ENCODE measurements around the gene TSPAN14. TPM values are rescaled to one million over a fixed set of nuclear protein-coding genes. Genes with fewer than 3 reads are reported as not detected.
A peak's percentile ranks its signal among the peaks of the same experiment; 100 is the strongest.

The TSPAN14 gene
- total and polyA plus RNA-seq, 2 of the 8 experiments (the other 6 are each of a cell fraction or from before 2014, with no cell fraction given) = 47.4 to 57.8 TPM

DNA sequence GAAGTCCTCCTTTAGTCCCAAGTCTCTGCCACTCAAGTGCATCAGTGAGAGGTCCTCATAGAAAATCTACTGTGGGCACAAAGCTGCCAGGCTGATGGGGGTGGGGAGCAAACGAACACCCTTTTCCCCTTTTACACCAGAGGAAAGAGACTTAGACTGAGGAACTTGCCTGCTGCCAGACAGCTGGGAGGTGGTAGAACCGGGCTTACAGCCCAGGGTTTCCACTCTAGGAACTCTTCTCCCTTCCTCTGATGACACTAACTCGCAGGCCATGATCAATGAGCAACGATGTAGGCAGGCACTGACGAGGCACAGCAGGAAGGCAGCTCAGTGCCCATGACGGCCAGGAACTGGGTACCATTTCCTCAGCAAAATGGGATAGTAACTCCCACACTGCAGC lies 72.6 kb downstream of the TSPAN14 start:
- DNase-seq (ENCODE audit: low read depth in 1 of 2, low spot score in 2 of 2) (no peak), FAIRE-seq (no peak)
- H2BK12ac ChIP-seq (ENCODE audit: low read depth, low read length) = no peak overlapping the region
- no peak overlapping the region for H3K18ac ChIP-seq (ENCODE audit: extremely low read depth, low read length)
- H3K9me3 ChIP-seq (ENCODE audit: insufficient read depth in 2 of 2, low read depth in 1 of 2, low read length in 1 of 2) = no peaks in the 10 kb centered on the region
- H3K4me2 ChIP-seq (ENCODE audit: insufficient read depth in 1 of 2, low read depth in 2 of 2, low read length in 2 of 2) = no peak overlapping the region
- TF ChIP-seq EP300 (IDR thresholded peaks at IDR 0.05; ENCODE audit: borderline replicate concordance in 1 of 2, low read depth in 2 of 2, low read length in 2 of 2) (no peak), RXRA (IDR thresholded peaks at IDR 0.05; ENCODE audit: insufficient read depth, low read depth, low read length) (no peak)
- no peak overlapping the region for H2BK120ac ChIP-seq (replicated peaks; ENCODE audit: low read depth, low read length)
- H3K79me1 ChIP-seq (ENCODE audit: low read depth, low read length) = no peaks in the 10 kb centered on the region
- 81% methylated on average over 6 of the region's 6 CpGs; no CpG with 5 or more reads in 1 of the 2 experiments for WGBS, 2 experiments (ENCODE audit: extremely low coverage in 1 of 2, insufficient coverage in 1 of 2, insufficient read length in 1 of 2, insufficient replicate concordance in 2 of 2, low coverage in 1 of 2, low lambda C conversion rate in 2 of 2, missing lambda C conversion rate in 1 of 2)
- no peak overlapping the region for H3K14ac ChIP-seq (ENCODE audit: insufficient read length)
- H3K23ac ChIP-seq (ENCODE audit: insufficient read length) = no peak overlapping the region
- H3K4ac ChIP-seq (replicated peaks; ENCODE audit: insufficient read length, low read depth, low read length) = no peak overlapping the region
- peaks cover 0 to 2% of the 10 kb centered on the region in 2 experiments for H4K20me1 ChIP-seq (replicated peaks in 1 of 2; ENCODE audit: control insufficient read depth in 1 of 2, insufficient read depth in 2 of 2, low read length in 2 of 2)
- POLR2A ChIA-PET (ENCODE audit: partially characterized antibody) = no interaction called here
- H3K56ac ChIP-seq (replicated peaks; ENCODE audit: insufficient read length, low read depth, low read length) = no peak overlapping the region
- no peaks in the 10 kb centered on the region for H3K23me2 ChIP-seq (ENCODE audit: low read depth, low read length)
- no peak overlapping the region for H2AK5ac ChIP-seq (ENCODE audit: low read depth, low read length)
- peaks cover 0 to 4% (median under 1%) of the 10 kb centered on the region in 4 experiments; a peak in 5 of 7 replicates for H3K4me1 ChIP-seq (replicated peaks in 1 of 4; ENCODE audit: control insufficient read depth in 3 of 4, insufficient read depth in 4 of 4, low read length in 3 of 4)
- H3K36me3 ChIP-seq (ENCODE audit: control insufficient read depth in 2 of 4, insufficient read depth in 4 of 4, low read length in 3 of 4) = peaks cover 0 to 2% (median 0%) of the 10 kb centered on the region in 4 experiments; a peak in 1 of 8 replicates
- CTCF ChIA-PET (ENCODE audit: partially characterized antibody) = interaction anchor here (0.8 to 1.8 kb wide), 5 partner anchors 10 to 149 kb away, joined by 3 to 10 read pairs (median 4); no protein-coding TSS in a partner anchor
- H3K27ac ChIP-seq (ENCODE audit: low read depth, low read length) = no peak overlapping the region
- H2AFZ ChIP-seq (ENCODE audit: low read length) = no peak overlapping the region
- no peak overlapping the region for H2BK20ac ChIP-seq (ENCODE audit: low read length)
- no peaks in the 10 kb centered on the region for H3K27me3 ChIP-seq (replicated peaks in 1 of 4; ENCODE audit: control insufficient read depth in 3 of 4, extremely low read depth in 1 of 4, insufficient read depth in 3 of 4, low read length in 3 of 4)
- H4K5ac ChIP-seq (ENCODE audit: insufficient read length, low read depth, low read length) = no peak overlapping the region
- no peak overlapping the region for H3K9ac ChIP-seq (replicated peaks in 1 of 4; ENCODE audit: extremely low read depth in 1 of 4, low read depth in 3 of 4, low read length in 3 of 4)
- H4K91ac ChIP-seq (replicated peaks; ENCODE audit: insufficient read length, low read length) = no peak overlapping the region
- H4K8ac ChIP-seq (ENCODE audit: extremely low read depth, insufficient read depth, low read length) = no peak overlapping the region
- H3K79me2 ChIP-seq (ENCODE audit: control insufficient read depth in 1 of 2, insufficient read depth in 2 of 2, low read length in 2 of 2) = no peaks in the 10 kb centered on the region
- H2BK15ac ChIP-seq (ENCODE audit: low read length) = 0 out of 2 replicates have a peak overlapping the region, but pooled peaks have one; percentile 81
- H2BK5ac ChIP-seq (ENCODE audit: low read depth, low read length) = no peak overlapping the region
- H3K4me3 ChIP-seq (ENCODE audit: extremely low read depth in 1 of 4, insufficient read depth in 2 of 4, low read depth in 3 of 4, low read length in 4 of 4) = no peak overlapping the region
